HFFc6 (cell line): ENCODE data around the gene OCA2. TPM values are rescaled to one million over a fixed set of nuclear protein-coding genes. Genes with fewer than 3 reads are reported as not detected.

Experiments
- DNase-seq: peaks from one replicate; pipeline ENCODE4 v3.0.0-alpha.2; 2018
- H3K27ac Mint-ChIP-seq: 2 replicates; pipeline ENCODE4 v1.8.0; 2020; ENCODE audit warnings: mild to moderate bottlenecking, mixed read lengths
- H3K27me3 Mint-ChIP-seq: 2 replicates; pipeline ENCODE4 v1.8.0; 2021; ENCODE audit warnings: mild to moderate bottlenecking, moderate library complexity, mixed read lengths; ENCODE audit not compliant: insufficient read depth
- H3K36me3 Mint-ChIP-seq: 2 replicates; pipeline ENCODE4 v1.8.0; 2021; ENCODE audit warnings: low read depth, mixed read lengths
- H3K4me1 Mint-ChIP-seq: 2 replicates; pipeline ENCODE4 v1.8.0; 2020; ENCODE audit warnings: low read depth, mixed read lengths
- H3K4me3 Mint-ChIP-seq: 2 replicates; pipeline ENCODE4 v1.8.0; 2020; ENCODE audit warnings: mild to moderate bottlenecking, moderate library complexity, mixed read lengths
- H3K9me3 Mint-ChIP-seq: 2 replicates; pipeline ENCODE4 v1.8.0; 2020; ENCODE audit warnings: mild to moderate bottlenecking, mixed read lengths
- total RNA-seq, 6 experiments: library from RNA; stranded (reverse); fragmentation: NEBNext Ultra II Directional; extraction: Animal tissue kit (Norgen Biotek cat#: 25700); gene quantifications; 2 replicates in 1 of 6; 3 replicates in 5 of 6; pipeline ENCODE4 v1.2.3, GENCODE V29; 2021
- TF ChIP-seq, protein P1 (sequence below): fragments of 200-600 bp; sonication (generic); IDR thresholded peaks from 2 replicates; pipeline ENCODE4 v1.5.0; 2021; ENCODE audit warnings: antibody characterized with exemption, mild to moderate bottlenecking

Gene OCA2
- total RNA-seq, 6 experiments from 2014 or later, result not detected

GRCh38 chr15:27846722-27847395, 252.3 kb downstream of the OCA2 start:
- Mint-ChIP-seq H3K4me1 (peaks cover 19% of the 10 kb centered on the region; the same call in 1 of the 2 replicates), H3K27ac (no peak overlapping the region), H3K36me3 (no peaks in the 10 kb centered on the region), H3K27me3 (no peaks in the 10 kb centered on the region; the same call in 1 of the 2 replicates), H3K9me3 (peaks cover 62% of the 10 kb centered on the region), H3K4me3 (no peak overlapping the region)
- no peak for DNase-seq
- TF ChIP-seq, protein P1, sequence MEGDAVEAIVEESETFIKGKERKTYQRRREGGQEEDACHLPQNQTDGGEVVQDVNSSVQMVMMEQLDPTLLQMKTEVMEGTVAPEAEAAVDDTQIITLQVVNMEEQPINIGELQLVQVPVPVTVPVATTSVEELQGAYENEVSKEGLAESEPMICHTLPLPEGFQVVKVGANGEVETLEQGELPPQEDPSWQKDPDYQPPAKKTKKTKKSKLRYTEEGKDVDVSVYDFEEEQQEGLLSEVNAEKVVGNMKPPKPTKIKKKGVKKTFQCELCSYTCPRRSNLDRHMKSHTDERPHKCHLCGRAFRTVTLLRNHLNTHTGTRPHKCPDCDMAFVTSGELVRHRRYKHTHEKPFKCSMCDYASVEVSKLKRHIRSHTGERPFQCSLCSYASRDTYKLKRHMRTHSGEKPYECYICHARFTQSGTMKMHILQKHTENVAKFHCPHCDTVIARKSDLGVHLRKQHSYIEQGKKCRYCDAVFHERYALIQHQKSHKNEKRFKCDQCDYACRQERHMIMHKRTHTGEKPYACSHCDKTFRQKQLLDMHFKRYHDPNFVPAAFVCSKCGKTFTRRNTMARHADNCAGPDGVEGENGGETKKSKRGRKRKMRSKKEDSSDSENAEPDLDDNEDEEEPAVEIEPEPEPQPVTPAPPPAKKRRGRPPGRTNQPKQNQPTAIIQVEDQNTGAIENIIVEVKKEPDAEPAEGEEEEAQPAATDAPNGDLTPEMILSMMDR, result no peak

GRCh38 chr15:27845535-27846369, 253.4 kb downstream of the OCA2 start:
- TF ChIP-seq, protein P1, result no peak
- Mint-ChIP-seq H3K4me3 (no peak overlapping the region), H3K36me3 (no peaks in the 10 kb centered on the region), H3K27me3 (no peaks in the 10 kb centered on the region; the same call in 1 of the 2 replicates), H3K27ac (no peak overlapping the region), H3K9me3 (peaks cover 58% of the 10 kb centered on the region), H3K4me1 (peaks cover 19% of the 10 kb centered on the region; the same call in 1 of the 2 replicates)
- DNase-seq, result no peak

GRCh38 chr15:27844018-27844666, 255.0 kb downstream of the OCA2 start:
- Mint-ChIP-seq H3K36me3 (no peaks in the 10 kb centered on the region), H3K4me3 (no peak overlapping the region; the same call in 1 of the 2 replicates), H3K4me1 (peaks cover 19% of the 10 kb centered on the region; the same call in 1 of the 2 replicates), H3K9me3 (peaks cover 52% of the 10 kb centered on the region), H3K27me3 (no peaks in the 10 kb centered on the region; the same call in 1 of the 2 replicates), H3K27ac (no peak overlapping the region; the same call in 1 of the 2 replicates)
- peak; percentile 10 for DNase-seq
- TF ChIP-seq, protein P1, result no peak

- TF ChIP-seq, protein P1, result no peak
- Mint-ChIP-seq H3K9me3 (peaks cover 45% of the 10 kb centered on the region), H3K4me3 (no peak overlapping the region), H3K36me3 (no peaks in the 10 kb centered on the region), H3K4me1 (peaks cover 19% of the 10 kb centered on the region; the same call in 1 of the 2 replicates), H3K27me3 (no peaks in the 10 kb centered on the region; the same call in 1 of the 2 replicates), H3K27ac (no peak overlapping the region)
- DNase-seq, result no peak
These were observed 256.0 kb downstream of the OCA2 start for GRCh38 chr15:27843146-27843545.

DNA sequence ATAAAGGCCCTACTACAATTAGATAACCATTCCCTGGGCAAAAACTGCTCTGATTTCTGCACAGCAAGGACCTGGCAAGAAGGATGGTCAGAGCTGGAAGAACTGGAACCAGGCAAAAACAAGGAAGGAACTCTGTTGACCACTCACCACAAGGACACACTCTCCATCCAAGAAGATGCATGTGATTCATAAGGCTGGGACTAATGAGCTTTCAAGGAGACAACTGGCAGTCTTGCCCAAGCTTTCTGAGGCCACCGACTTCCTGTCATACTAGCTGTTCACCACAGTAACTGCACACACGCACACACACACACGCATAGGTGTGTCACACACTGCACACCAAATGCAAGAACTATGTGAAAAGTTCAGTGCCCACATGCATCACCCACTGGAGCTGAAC, 256.6 kb downstream of the OCA2 start:
- H3K27me3 Mint-ChIP-seq, result no peaks in the 10 kb centered on the region; the same call in 1 of the 2 replicates
- no peak overlapping the region for H3K4me3 Mint-ChIP-seq
- no peak overlapping the region for H3K27ac Mint-ChIP-seq
- TF ChIP-seq, protein P1, result no peak
- peaks cover 19% of the 10 kb centered on the region; the same call in 1 of the 2 replicates for H3K4me1 Mint-ChIP-seq
- H3K36me3 Mint-ChIP-seq, result no peaks in the 10 kb centered on the region
- peaks cover 45% of the 10 kb centered on the region for H3K9me3 Mint-ChIP-seq
- no peak for DNase-seq
